IMR-90 (cell line): ENCODE data around the gene ATP9B. TPM values are rescaled to one million over a fixed set of nuclear protein-coding genes. Genes with fewer than 3 reads are reported as not detected.
A peak's percentile ranks its signal among the peaks of the same experiment; 100 is the strongest.

ENCODE experiments used
- ATAC-seq: fragments of 200-7000 bp; cut with Tn5 transposase; 2 replicates; pipeline ENCODE4 v1.9.1; 2020; ENCODE audit warnings: low read depth, mild to moderate bottlenecking, moderate library complexity
- BruUV-seq: library from RNA; stranded (reverse); fragments of 400-500 nt; replicated peaks from 2 replicates; lab custom pipeline; 2021; lab: Mats Ljungman, UMichigan
- CTCF ChIA-PET: fragments of 300-600 bp; formaldehyde crosslinking; extraction: SDS; loops from one replicate; lab custom pipeline; 2021; ENCODE audit warnings: antibody characterized with exemption; lab: Yijun Ruan, JAX
- POLR2A ChIA-PET: fragments of 300-600 bp; sonication (Branson Sonifier 250); formaldehyde crosslinking; loops from one replicate; lab custom pipeline; 2022; ENCODE audit warnings: antibody characterized with exemption; ENCODE audit not compliant: unreplicated experiment; lab: Charles Lee
- DNase-seq: peaks from one replicate; pipeline ENCODE4 v3.0.0; 2013
- H2AFZ ChIP-seq: replicated peaks from 2 replicates; pipeline ENCODE3; 2013; ENCODE audit warnings: low read length, mild to moderate bottlenecking; ENCODE audit not compliant: poor library complexity
- H2AK5ac ChIP-seq: 2 replicates; pipeline ENCODE4 v1.6.1; 2013; ENCODE audit warnings: low read depth, low read length, inconsistent platforms
- H2AK9ac ChIP-seq: replicated peaks from 2 replicates; pipeline ENCODE3; 2013; ENCODE audit warnings: mild to moderate bottlenecking, low read depth, low read length, moderate library complexity; ENCODE audit not compliant: poor library complexity
- H2BK120ac ChIP-seq: 2 replicates; pipeline ENCODE4 v1.6.1; 2013; ENCODE audit warnings: low read depth, low read length, inconsistent platforms
- H2BK15ac ChIP-seq: 3 replicates; pipeline ENCODE4 v1.6.1; 2013; ENCODE audit warnings: low read depth, low read length, inconsistent platforms
- H2BK20ac ChIP-seq: 2 replicates; pipeline ENCODE4 v1.6.1; 2013; ENCODE audit warnings: low read depth, mild to moderate bottlenecking, inconsistent platforms, low read length, moderate library complexity
- H2BK5ac ChIP-seq: 2 replicates; pipeline ENCODE4 v1.6.1; 2013; ENCODE audit warnings: mild to moderate bottlenecking, low read depth, low read length, inconsistent platforms; ENCODE audit not compliant: poor library complexity, severe bottlenecking
- H3K14ac ChIP-seq: replicated peaks from 2 replicates; pipeline ENCODE4 v1.6.1; 2013; ENCODE audit warnings: low read depth, low read length, inconsistent platforms
- H3K18ac ChIP-seq: 2 replicates; pipeline ENCODE4 v1.6.1; 2013; ENCODE audit warnings: low read depth, low read length, control low read depth
- H3K23ac ChIP-seq: 2 replicates; pipeline ENCODE4 v1.6.1; 2013; ENCODE audit warnings: low read depth, low read length, inconsistent platforms
- H3K27ac ChIP-seq: 2 replicates; pipeline ENCODE4 v1.5.1; 2013; ENCODE audit warnings: mild to moderate bottlenecking, control low read depth, low read length; ENCODE audit not compliant: insufficient read depth
- H3K27me3 ChIP-seq: 2 replicates; pipeline ENCODE4 v1.6.1; 2013; ENCODE audit warnings: low read length; ENCODE audit not compliant: control insufficient read depth, insufficient read depth
- H3K36me3 ChIP-seq: 2 replicates; pipeline ENCODE4 v1.6.1; 2013; ENCODE audit warnings: low read length, mixed read lengths; ENCODE audit not compliant: control insufficient read depth, insufficient read depth
- H3K4ac ChIP-seq: 2 replicates; pipeline ENCODE4 v1.6.1; 2013; ENCODE audit warnings: low read depth, low read length, inconsistent platforms
- H3K4me1 ChIP-seq: 2 replicates; pipeline ENCODE4 v1.6.1; 2013; ENCODE audit warnings: low read length, mixed read lengths; ENCODE audit not compliant: control insufficient read depth, insufficient read depth
- H3K4me2 ChIP-seq: 2 replicates; pipeline ENCODE4 v1.6.1; 2013; ENCODE audit warnings: low read depth, mild to moderate bottlenecking, control low read depth, low read length, moderate library complexity
- H3K4me3 ChIP-seq: 2 replicates; pipeline ENCODE4 v1.5.1; 2013; ENCODE audit warnings: low read depth, mild to moderate bottlenecking, control low read depth, low read length, moderate library complexity; ENCODE audit not compliant: insufficient read depth
- H3K56ac ChIP-seq: 2 replicates; pipeline ENCODE4 v1.6.1; 2013; ENCODE audit warnings: low read length, inconsistent platforms; ENCODE audit not compliant: insufficient read depth; ENCODE audit errors: extremely low read depth
- H3K79me1 ChIP-seq, 2 experiments: 2 replicates each; pipeline ENCODE4 v1.6.1; 2013; ENCODE audit warnings: low read length in 2 of 2, inconsistent platforms in 1 of 2, low read depth in 1 of 2
- H3K9ac ChIP-seq: 2 replicates; pipeline ENCODE4 v1.6.1; 2013; ENCODE audit warnings: low read depth, low read length, control low read depth
- H3K9me1 ChIP-seq: 2 replicates; pipeline ENCODE4 v1.6.1; 2013; ENCODE audit warnings: low read length, inconsistent platforms; ENCODE audit not compliant: insufficient read depth
- H3K9me3 ChIP-seq: 2 replicates; pipeline ENCODE4 v1.6.1; 2013; ENCODE audit warnings: low read length; ENCODE audit not compliant: control insufficient read depth, insufficient read depth
- H4K20me1 ChIP-seq: 2 replicates; pipeline ENCODE4 v1.6.1; 2013; ENCODE audit warnings: low read length, inconsistent platforms; ENCODE audit not compliant: insufficient read depth
- H4K5ac ChIP-seq: 2 replicates; pipeline ENCODE4 v1.6.1; 2013; ENCODE audit warnings: mild to moderate bottlenecking, low read depth, low read length, control low read depth
- H4K8ac ChIP-seq, 2 experiments: 2 replicates each; pipeline ENCODE4 v1.6.1; 2013; ENCODE audit warnings: low read depth in 2 of 2, low read length in 2 of 2, control low read depth in 1 of 2, inconsistent platforms in 1 of 2
- H4K91ac ChIP-seq: 2 replicates; pipeline ENCODE4 v1.6.1; 2013; ENCODE audit warnings: low read depth, low read length, inconsistent platforms; ENCODE audit not compliant: insufficient read depth
- BHLHE40 ChIP-seq: fragments of 150-350 bp; IDR thresholded peaks from 2 replicates; pipeline ENCODE4 v1.6.1; 2016; ENCODE audit warnings: mild to moderate bottlenecking, low read depth, low read length
- CEBPB ChIP-seq: IDR thresholded peaks from 2 replicates; pipeline ENCODE4 v1.6.1; 2012; ENCODE audit warnings: low read depth, low read length, improper control_type of control experiment
- CHD1 ChIP-seq: IDR thresholded peaks from 2 replicates; pipeline ENCODE4 v1.6.1; 2012; ENCODE audit warnings: low read depth, low read length, improper control_type of control experiment
- FOS ChIP-seq: fragments of 150-350 bp; IDR thresholded peaks from 2 replicates; pipeline ENCODE4 v1.6.1; 2016; ENCODE audit warnings: low read depth, low read length
- MAFK ChIP-seq: IDR thresholded peaks from 2 replicates; pipeline ENCODE4 v1.6.1; 2012; ENCODE audit warnings: low read depth, low read length, improper control_type of control experiment
- MAZ ChIP-seq: IDR thresholded peaks from 2 replicates; pipeline ENCODE4 v1.6.1; 2012; ENCODE audit warnings: low read depth, mild to moderate bottlenecking, low read length, improper control_type of control experiment, moderate library complexity, borderline replicate concordance
- MXI1 ChIP-seq: IDR thresholded peaks from 2 replicates; pipeline ENCODE4 v1.6.1; 2012; ENCODE audit warnings: low read depth, mild to moderate bottlenecking, low read length, moderate library complexity, borderline replicate concordance
- NFE2L2 ChIP-seq: fragments of 150-350 bp; IDR thresholded peaks from 2 replicates; pipeline ENCODE4 v1.6.1; 2016; ENCODE audit warnings: low read depth, mild to moderate bottlenecking, low read length
- POLR2A ChIP-seq: IDR thresholded peaks from 2 replicates; pipeline ENCODE4 v1.6.1; 2012; ENCODE audit warnings: mild to moderate bottlenecking, low read depth, low read length
- RAD21 ChIP-seq: IDR thresholded peaks from 2 replicates; pipeline ENCODE4 v1.6.1; 2012; ENCODE audit warnings: low read length, improper control_type of control experiment
- RCOR1 ChIP-seq: IDR thresholded peaks from 2 replicates; pipeline ENCODE4 v1.6.1; 2012; ENCODE audit warnings: mild to moderate bottlenecking, low read length, improper control_type of control experiment; ENCODE audit not compliant: insufficient replicate concordance
- RFX5 ChIP-seq: IDR thresholded peaks from 2 replicates; pipeline ENCODE4 v1.8.0; 2012; ENCODE audit warnings: low read depth, mild to moderate bottlenecking, low read length, moderate library complexity
- SMC3 ChIP-seq: fragments of 150-350 bp; IDR thresholded peaks from 2 replicates; pipeline ENCODE4 v1.6.1; 2016; ENCODE audit warnings: low read depth, mild to moderate bottlenecking, antibody characterized with exemption, low read length, moderate library complexity
- WGBS, 2 experiments: methylation state at CpG; one replicate each; pipeline versions ENCODE4 v1.1.5 to v1.1.7; 2013; ENCODE audit warnings: missing lambda C conversion rate in 2 of 2; ENCODE audit not compliant: insufficient read length in 1 of 2; ENCODE audit errors: extremely low coverage in 2 of 2; 5-methylcytosine and 5-hydroxymethylcytosine counted together
- dilution Hi-C: fragments of 300-500 bp; cut with HindIII; formaldehyde crosslinking; loops from one replicate; pipeline ENCODE4 v1.14.3; 2018; ENCODE audit warnings: low sequenced_read_pairs; ENCODE audit not compliant: unreplicated experiment
- in situ Hi-C: fragments of 300-500 bp; cut with MboI; formaldehyde crosslinking; loops from 3 replicates; pipeline ENCODE4 v1.14.3; 2019; ENCODE audit warnings: low sequenced_read_pairs, inconsistent platforms, mixed read lengths
- intact Hi-C: fragments of 100-400 bp; cut with micrococcal nuclease; formaldehyde crosslinking; loops from 2 replicates; pipeline ENCODE4 v1.10.0; 2022
- polyA plus RNA-seq, 3 experiments: library from polyadenylated mRNA; depleted of rRNA; stranded (reverse); fragments of >200 nt; gene quantifications; 2 replicates each; pipeline ENCODE4 v1.2.3, GENCODE V29; 2012; ENCODE audit warnings: low replicate concordance in 1 of 3
- total RNA-seq: library from RNA; depleted of rRNA; stranded (reverse); fragments of >200 nt; gene quantifications from 2 replicates; pipeline ENCODE4 v1.2.3, GENCODE V29; 2012
- TF ChIP-seq, protein P1 (sequence below): fragments of 150-350 bp; IDR thresholded peaks from 2 replicates; pipeline ENCODE4 v1.6.1; 2017; ENCODE audit warnings: mild to moderate bottlenecking, antibody characterized with exemption, low read length, low read depth
- TF ChIP-seq, protein P2 (sequence below): fragments of 150-350 bp; IDR thresholded peaks from 2 replicates; pipeline ENCODE4 v1.6.1; 2016; ENCODE audit warnings: low read depth, mild to moderate bottlenecking, low read length, moderate library complexity, borderline replicate concordance
- TF ChIP-seq, protein P3 (sequence below): conservative IDR thresholded peaks from 2 replicates; pipeline ENCODE4 v1.5.1; 2012; ENCODE audit warnings: mild to moderate bottlenecking, low read depth, low read length, improper control_type of control experiment

ATP9B gene
- total and polyA plus RNA-seq, 2 of the 4 experiments (the other 2 are of a cell fraction): 11.0 to 11.5 TPM

DNA sequence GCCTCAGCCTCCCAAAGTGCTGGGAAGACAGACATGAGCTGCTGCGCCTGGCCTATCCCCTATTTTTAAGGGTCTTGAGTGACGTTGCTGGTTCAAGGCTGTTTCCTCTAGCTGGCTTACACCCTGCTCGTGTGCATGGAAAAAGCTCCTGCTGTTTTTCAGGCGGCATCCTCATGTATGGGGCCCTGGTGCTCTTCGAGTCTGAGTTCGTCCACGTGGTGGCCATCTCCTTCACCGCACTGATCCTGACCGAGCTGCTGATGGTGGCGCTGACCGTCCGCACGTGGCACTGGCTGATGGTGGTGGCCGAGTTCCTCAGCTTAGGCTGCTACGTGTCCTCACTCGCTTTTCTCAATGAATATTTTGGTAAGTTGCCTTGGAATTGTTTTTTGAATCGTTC, 304.5 kb downstream of the ATP9B start:
- Histone ChIP-seq H3K4me3 (no peak overlapping the region), H3K4me2 (no peak overlapping the region), H2AK9ac (no peak overlapping the region), H4K8ac (no peak overlapping the region), H3K4ac (no peak overlapping the region), H3K9ac (no peak overlapping the region), H2BK20ac (no peak overlapping the region), H4K20me1 (no peaks in the 10 kb centered on the region), H3K4me1 (no peaks in the 10 kb centered on the region), H3K27me3 (no peaks in the 10 kb centered on the region), H3K79me1 (no peaks in the 10 kb centered on the region), H2BK120ac (no peak overlapping the region), H3K23ac (no peak overlapping the region), H2AFZ (peak overlapping the region; percentile 15), H3K36me3 (peaks cover 11% of the 10 kb centered on the region), H3K27ac (no peak overlapping the region), H2BK15ac (no peak overlapping the region), H4K91ac (no peak overlapping the region), H3K56ac (no peak overlapping the region), H3K9me1 (no peaks in the 10 kb centered on the region; the same call in 1 of the 2 replicates), H3K18ac (no peak overlapping the region), H4K5ac (no peak overlapping the region), H3K14ac (no peak overlapping the region), H2BK5ac (no peak overlapping the region), H2AK5ac (no peak overlapping the region), H3K9me3 (no peaks in the 10 kb centered on the region)
- dilution Hi-C loops: no loop called here
- no peak for ATAC-seq
- DNase-seq: no peak
- ChIA-PET CTCF (no interaction called here), POLR2A (no interaction called here)
- in situ Hi-C loops: no loop called here
- intact Hi-C loops: no loop called here
- 100% methylated on average over 6 of the region's 17 CpGs; no CpG with 5 or more reads in 1 of the 2 experiments for WGBS, 2 experiments
- TF ChIP-seq POLR2A: no peak
- no peak for TF ChIP-seq MAFK
- TF ChIP-seq CEBPB: no peak
- TF ChIP-seq SMC3: no peak
- TF ChIP-seq, protein P1, sequence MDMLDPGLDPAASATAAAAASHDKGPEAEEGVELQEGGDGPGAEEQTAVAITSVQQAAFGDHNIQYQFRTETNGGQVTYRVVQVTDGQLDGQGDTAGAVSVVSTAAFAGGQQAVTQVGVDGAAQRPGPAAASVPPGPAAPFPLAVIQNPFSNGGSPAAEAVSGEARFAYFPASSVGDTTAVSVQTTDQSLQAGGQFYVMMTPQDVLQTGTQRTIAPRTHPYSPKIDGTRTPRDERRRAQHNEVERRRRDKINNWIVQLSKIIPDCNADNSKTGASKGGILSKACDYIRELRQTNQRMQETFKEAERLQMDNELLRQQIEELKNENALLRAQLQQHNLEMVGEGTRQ: no peak
- TF ChIP-seq, protein P2, sequence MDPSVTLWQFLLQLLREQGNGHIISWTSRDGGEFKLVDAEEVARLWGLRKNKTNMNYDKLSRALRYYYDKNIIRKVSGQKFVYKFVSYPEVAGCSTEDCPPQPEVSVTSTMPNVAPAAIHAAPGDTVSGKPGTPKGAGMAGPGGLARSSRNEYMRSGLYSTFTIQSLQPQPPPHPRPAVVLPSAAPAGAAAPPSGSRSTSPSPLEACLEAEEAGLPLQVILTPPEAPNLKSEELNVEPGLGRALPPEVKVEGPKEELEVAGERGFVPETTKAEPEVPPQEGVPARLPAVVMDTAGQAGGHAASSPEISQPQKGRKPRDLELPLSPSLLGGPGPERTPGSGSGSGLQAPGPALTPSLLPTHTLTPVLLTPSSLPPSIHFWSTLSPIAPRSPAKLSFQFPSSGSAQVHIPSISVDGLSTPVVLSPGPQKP: no peak
- TF ChIP-seq NFE2L2: no peak
- TF ChIP-seq BHLHE40: no peak
- no peak for TF ChIP-seq RFX5
- TF ChIP-seq RCOR1: no peak
- no peak for TF ChIP-seq FOS
- no peak for TF ChIP-seq MAZ
- TF ChIP-seq, protein P3, sequence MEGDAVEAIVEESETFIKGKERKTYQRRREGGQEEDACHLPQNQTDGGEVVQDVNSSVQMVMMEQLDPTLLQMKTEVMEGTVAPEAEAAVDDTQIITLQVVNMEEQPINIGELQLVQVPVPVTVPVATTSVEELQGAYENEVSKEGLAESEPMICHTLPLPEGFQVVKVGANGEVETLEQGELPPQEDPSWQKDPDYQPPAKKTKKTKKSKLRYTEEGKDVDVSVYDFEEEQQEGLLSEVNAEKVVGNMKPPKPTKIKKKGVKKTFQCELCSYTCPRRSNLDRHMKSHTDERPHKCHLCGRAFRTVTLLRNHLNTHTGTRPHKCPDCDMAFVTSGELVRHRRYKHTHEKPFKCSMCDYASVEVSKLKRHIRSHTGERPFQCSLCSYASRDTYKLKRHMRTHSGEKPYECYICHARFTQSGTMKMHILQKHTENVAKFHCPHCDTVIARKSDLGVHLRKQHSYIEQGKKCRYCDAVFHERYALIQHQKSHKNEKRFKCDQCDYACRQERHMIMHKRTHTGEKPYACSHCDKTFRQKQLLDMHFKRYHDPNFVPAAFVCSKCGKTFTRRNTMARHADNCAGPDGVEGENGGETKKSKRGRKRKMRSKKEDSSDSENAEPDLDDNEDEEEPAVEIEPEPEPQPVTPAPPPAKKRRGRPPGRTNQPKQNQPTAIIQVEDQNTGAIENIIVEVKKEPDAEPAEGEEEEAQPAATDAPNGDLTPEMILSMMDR: no peak
- TF ChIP-seq MXI1: no peak
- no peak for TF ChIP-seq RAD21
- TF ChIP-seq CHD1: no peak
- no TSS peak for BruUV-seq
